SK-N-SH (cell line): ENCODE data around the gene DCLK1. TPM values are rescaled to one million over a fixed set of nuclear protein-coding genes. Genes with fewer than 3 reads are reported as not detected.
A peak's percentile ranks its signal among the peaks of the same experiment; 100 is the strongest.

Experiments used
- CTCF ChIA-PET: fragments of 300-600, 350-600 bp; formaldehyde crosslinking; extraction: SDS; loops from one replicate; lab custom pipeline; 2021; lab: Yijun Ruan, JAX
- POLR2A ChIA-PET: fragments of 350-600 bp; sonication (Branson Sonifier 250); formaldehyde crosslinking; extraction: SDS; loops from one replicate; lab custom pipeline; 2020; ENCODE audit warnings: antibody characterized with exemption, inconsistent platforms; lab: Yijun Ruan, JAX
- DNase-seq: peaks from one replicate; pipeline ENCODE4 v3.0.0; 2012
- H2AFZ ChIP-seq: fragments of 200-600 bp; sonication (generic); 2 replicates; pipeline ENCODE4 v1.8.1; 2016; ENCODE audit warnings: antibody characterized with exemption, mild to moderate bottlenecking, low read depth
- H3F3A ChIP-seq: fragments of 200-600 bp; sonication (generic); replicated peaks from 2 replicates; pipeline ENCODE3; 2016; ENCODE audit warnings: antibody characterized with exemption, mild to moderate bottlenecking; ENCODE audit not compliant: insufficient read depth
- H3K27ac ChIP-seq, 2 experiments: fragments of 200-500 bp in 1 of 2; fragments of 200-600 bp in 1 of 2; sonication (Bioruptor generic) in 1 of 2; sonication (generic), shearing (Covaris generic) in 1 of 2; 2 replicates each; pipeline versions ENCODE4 v1.5.1 to v1.6.1; 2014 to 2016; ENCODE audit warnings: low read depth in 2 of 2, inconsistent platforms in 1 of 2, low read length in 1 of 2, mild to moderate bottlenecking in 1 of 2, mixed read lengths in 1 of 2
- H3K27me3 ChIP-seq: fragments of 200-600 bp; sonication (generic), shearing (Covaris generic); 2 replicates; pipeline ENCODE4 v1.6.1; 2016; ENCODE audit warnings: mixed run types; ENCODE audit not compliant: insufficient read depth
- H3K36me3 ChIP-seq, 2 experiments: fragments of 200-500 bp in 1 of 2; fragments of 200-600 bp in 1 of 2; sonication (Bioruptor generic) in 1 of 2; sonication (generic) in 1 of 2; replicated peaks in 1 of 2; 2 replicates each; pipeline versions ENCODE3 to v1.5.1; 2014 to 2016; ENCODE audit warnings: low read length in 1 of 2, mild to moderate bottlenecking in 1 of 2; ENCODE audit not compliant: insufficient read depth in 2 of 2, control insufficient read depth in 1 of 2
- H3K4me1 ChIP-seq, 2 experiments: fragments of 200-500 bp in 1 of 2; fragments of 200-600 bp in 1 of 2; sonication (Bioruptor generic) in 1 of 2; sonication (generic), shearing (Covaris generic) in 1 of 2; 2 replicates each; pipeline versions ENCODE4 v1.5.1 to v1.6.1; 2014 to 2016; ENCODE audit warnings: low read depth in 1 of 2, low read length in 1 of 2, mixed run types in 1 of 2; ENCODE audit not compliant: insufficient read depth in 2 of 2, control insufficient read depth in 1 of 2
- H3K4me2 ChIP-seq: fragments of 200-600 bp; sonication (generic), shearing (Covaris generic); 2 replicates; pipeline ENCODE4 v1.6.1; 2017; ENCODE audit warnings: mixed run types
- H3K4me3 ChIP-seq, 2 experiments: fragments of 200-500 bp in 1 of 2; fragments of 200-600 bp in 1 of 2; sonication (Bioruptor generic) in 1 of 2; sonication (generic), shearing (Covaris generic) in 1 of 2; 2 replicates each; pipeline versions ENCODE4 v1.5.1 to v1.8.1; 2014 to 2016; ENCODE audit warnings: low read depth in 2 of 2, inconsistent platforms in 1 of 2, low read length in 1 of 2, mild to moderate bottlenecking in 1 of 2, mixed read lengths in 1 of 2, moderate library complexity in 1 of 2
- H3K79me2 ChIP-seq: fragments of 200-600 bp; sonication (generic); 2 replicates; pipeline ENCODE4 v1.8.1; 2017; ENCODE audit warnings: mild to moderate bottlenecking; ENCODE audit not compliant: insufficient read depth
- H3K9ac ChIP-seq: fragments of 200-600 bp; sonication (generic); 2 replicates; pipeline ENCODE4 v1.6.1; 2017; ENCODE audit warnings: mixed run types
- H3K9me2 ChIP-seq: fragments of 200-600 bp; sonication (generic); 2 replicates; pipeline ENCODE4 v1.6.1; 2017; ENCODE audit warnings: mixed run types
- H3K9me3 ChIP-seq: fragments of 200-600 bp; sonication (generic); 2 replicates; pipeline ENCODE4 v1.6.1; 2017; ENCODE audit warnings: mixed run types, mild to moderate bottlenecking, moderate library complexity
- H4K20me1 ChIP-seq: fragments of 200-600 bp; sonication (generic); 2 replicates; pipeline ENCODE4 v1.6.1; 2017; ENCODE audit warnings: mild to moderate bottlenecking, mixed run types; ENCODE audit not compliant: insufficient read depth
- CTCF ChIP-seq: fragments of 200-600 bp; sonication (generic); IDR thresholded peaks from 2 replicates; pipeline ENCODE4 v1.6.1; 2017; ENCODE audit warnings: antibody characterized with exemption, mild to moderate bottlenecking, moderate library complexity
- ELF1 ChIP-seq: IDR thresholded peaks from 2 replicates; pipeline ENCODE4 v1.4.0; 2012
- EP300 ChIP-seq, 2 experiments: IDR thresholded peaks; 2 replicates each; pipeline versions ENCODE4 v1.4.0 to v1.6.1; 2012; ENCODE audit warnings: borderline replicate concordance in 1 of 2, low read depth in 1 of 2, low read length in 1 of 2
- FOXM1 ChIP-seq: IDR thresholded peaks from 2 replicates; pipeline ENCODE4 v1.4.0; 2012; ENCODE audit warnings: low read depth, mild to moderate bottlenecking
- MEF2A ChIP-seq: IDR thresholded peaks from 2 replicates; pipeline ENCODE4 v1.4.0; 2012; ENCODE audit warnings: low read depth, borderline replicate concordance
- NFIC ChIP-seq: IDR thresholded peaks from 2 replicates; pipeline ENCODE4 v1.4.0; 2012; ENCODE audit warnings: borderline replicate concordance
- PBX3 ChIP-seq: IDR thresholded peaks from 2 replicates; pipeline ENCODE4; 2012
- RAD21 ChIP-seq: IDR thresholded peaks from 2 replicates; pipeline ENCODE4 v1.6.1; 2012; ENCODE audit warnings: mild to moderate bottlenecking, low read length
- RFX5 ChIP-seq: IDR thresholded peaks from 2 replicates; pipeline ENCODE4 v1.6.1; 2012; ENCODE audit warnings: mild to moderate bottlenecking, improper control_type of control experiment, low read length
- SMC3 ChIP-seq: IDR thresholded peaks from 2 replicates; pipeline ENCODE4 v1.6.1; 2012; ENCODE audit warnings: low read depth, low read length, improper control_type of control experiment
- TCF12 ChIP-seq: IDR thresholded peaks from 2 replicates; pipeline ENCODE4 v1.4.0; 2012
- TEAD4 ChIP-seq: IDR thresholded peaks from 2 replicates; pipeline ENCODE4 v1.4.0; 2012; ENCODE audit warnings: mild to moderate bottlenecking, borderline replicate concordance; ENCODE audit not compliant: insufficient read depth
- YY1 ChIP-seq: IDR thresholded peaks from 2 replicates; pipeline ENCODE4 v1.4.0; 2012; ENCODE audit warnings: low read depth, mild to moderate bottlenecking
- WGBS: methylation state at CpG from one replicate; pipeline ENCODE4 v1.1.6; 2017; ENCODE audit warnings: low lambda C conversion rate; 5-methylcytosine and 5-hydroxymethylcytosine counted together
- polyA plus RNA-seq, 3 experiments: library from polyadenylated mRNA; depleted of rRNA; stranded (reverse); fragments of >200 nt; gene quantifications; 2 replicates each; pipeline ENCODE4 v1.2.3, GENCODE V29; 2012
- TF ChIP-seq, protein P1 (sequence below): IDR thresholded peaks from 2 replicates; pipeline ENCODE4 v1.4.0; 2012; ENCODE audit warnings: low read depth, borderline replicate concordance
- TF ChIP-seq, protein P2 (sequence below): IDR thresholded peaks from 2 replicates; pipeline ENCODE4 v1.6.1; 2012; ENCODE audit warnings: mild to moderate bottlenecking, low read depth, low read length, moderate library complexity

DCLK1 gene
- polyA plus RNA-seq, 1 of the 3 experiments (the other 2 are of a cell fraction): 1.1 TPM

- H3K79me2 ChIP-seq: no peaks in the 10 kb centered on the region
- ChIA-PET CTCF (interaction anchor here (0.8 kb wide), 1 partner anchor 10 kb away, joined by 3 read pairs; no protein-coding TSS in a partner anchor), POLR2A (no interaction called here)
- peaks cover 5 to 15% of the 10 kb centered on the region in 2 experiments; a peak in 3 of 4 replicates for H3K4me1 ChIP-seq
- H3K9me2 ChIP-seq: no peaks in the 10 kb centered on the region
- 80% methylated on average over 6 of the region's 6 CpGs for WGBS
- no peaks in the 10 kb centered on the region for H3K9me3 ChIP-seq
- no peaks in the 10 kb centered on the region for H4K20me1 ChIP-seq
- TF ChIP-seq EP300 (IDR thresholded peaks at IDR 0.05; ENCODE audit: borderline replicate concordance in 1 of 2, low read depth in 1 of 2, low read length in 1 of 2): peak in 1 of 2 experiments; percentile 47; a peak in 1 of 4 replicates
- no peak for TF ChIP-seq TCF12
- TF ChIP-seq, protein P1, sequence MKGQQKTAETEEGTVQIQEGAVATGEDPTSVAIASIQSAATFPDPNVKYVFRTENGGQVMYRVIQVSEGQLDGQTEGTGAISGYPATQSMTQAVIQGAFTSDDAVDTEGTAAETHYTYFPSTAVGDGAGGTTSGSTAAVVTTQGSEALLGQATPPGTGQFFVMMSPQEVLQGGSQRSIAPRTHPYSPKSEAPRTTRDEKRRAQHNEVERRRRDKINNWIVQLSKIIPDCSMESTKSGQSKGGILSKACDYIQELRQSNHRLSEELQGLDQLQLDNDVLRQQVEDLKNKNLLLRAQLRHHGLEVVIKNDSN: no peak
- H3F3A ChIP-seq: peaks cover 13% of the 10 kb centered on the region
- no peak overlapping the region for H2AFZ ChIP-seq
- peak overlapping the region in 1 of 2 experiments; percentile 68; a peak in 3 of 4 replicates for H3K27ac ChIP-seq
- no peak for DNase-seq
- no peaks in the 10 kb centered on the region for H3K27me3 ChIP-seq
- H3K9ac ChIP-seq: no peak overlapping the region
- H3K4me3 ChIP-seq: no peak overlapping the region
- H3K4me2 ChIP-seq: no peak overlapping the region
- no peaks in the 10 kb centered on the region for H3K36me3 ChIP-seq
Measured at GRCh38 chr13:35964011-35964862, 166.9 kb downstream of the DCLK1 start.

DNA sequence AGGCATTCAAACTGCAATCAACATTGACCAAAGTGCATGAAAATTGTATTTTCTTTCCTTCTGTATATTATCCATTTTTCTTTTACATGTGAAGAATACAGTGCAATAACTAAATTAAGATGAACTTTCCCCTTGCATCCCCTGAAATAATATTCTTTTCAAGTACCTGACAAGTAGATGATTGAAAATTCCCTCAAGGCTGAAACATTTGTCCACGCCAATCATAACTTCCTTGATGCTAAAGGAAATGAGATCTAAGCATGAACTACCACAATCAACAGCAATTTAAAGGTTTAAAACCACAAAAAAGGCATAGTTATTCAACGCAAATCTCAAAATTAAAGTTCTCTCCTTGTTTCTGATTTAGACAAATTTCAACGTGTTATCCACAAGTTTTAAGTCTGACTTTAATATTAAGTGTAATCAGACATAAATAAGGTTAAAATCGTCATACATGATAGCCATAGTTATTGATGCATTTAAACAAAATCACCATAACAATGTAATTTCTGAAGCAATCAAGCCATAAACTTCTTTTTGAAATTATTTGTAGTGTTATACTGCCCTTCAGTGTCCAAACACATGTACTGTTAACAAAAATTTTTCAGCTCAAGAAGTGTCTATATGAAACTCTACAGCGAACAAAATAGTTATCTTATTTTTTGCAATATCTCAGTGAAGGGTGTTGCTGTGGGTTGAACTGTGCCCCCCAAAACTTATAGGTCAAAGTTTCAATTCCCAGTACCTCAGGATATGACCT lies 169.5 kb downstream of the DCLK1 start:
- Histone ChIP-seq H3K4me3 (no peak overlapping the region), H3F3A (peaks cover 13% of the 10 kb centered on the region), H3K4me2 (no peak overlapping the region), H3K27me3 (no peaks in the 10 kb centered on the region), H2AFZ (no peak overlapping the region), H3K79me2 (no peaks in the 10 kb centered on the region), H3K9me2 (no peaks in the 10 kb centered on the region), H3K4me1 (peaks cover 5 to 15% of the 10 kb centered on the region in 2 experiments; a peak in 3 of 4 replicates), H3K36me3 (no peaks in the 10 kb centered on the region), H3K27ac (peak overlapping the region in 1 of 2 experiments; percentile 78; a peak in 2 of 4 replicates), H3K9me3 (no peaks in the 10 kb centered on the region), H4K20me1 (no peaks in the 10 kb centered on the region), H3K9ac (no peak overlapping the region)
- ChIA-PET POLR2A (no interaction called here), CTCF (interaction anchor here (0.5 to 2.5 kb wide), 7 partner anchors 8 to 822 kb away, joined by 3 to 8 read pairs (median 3); no protein-coding TSS in a partner anchor)
- TF ChIP-seq, protein P1: no peak
- TF ChIP-seq TEAD4 (no peak), FOXM1 (no peak), SMC3 (no peak), ELF1 (no peak), RFX5 (no peak), PBX3 (no peak), MEF2A (no peak), RAD21 (peak; percentile 61), CTCF (peak; percentile 62), YY1 (no peak), NFIC (no peak)
- TF ChIP-seq, protein P2, sequence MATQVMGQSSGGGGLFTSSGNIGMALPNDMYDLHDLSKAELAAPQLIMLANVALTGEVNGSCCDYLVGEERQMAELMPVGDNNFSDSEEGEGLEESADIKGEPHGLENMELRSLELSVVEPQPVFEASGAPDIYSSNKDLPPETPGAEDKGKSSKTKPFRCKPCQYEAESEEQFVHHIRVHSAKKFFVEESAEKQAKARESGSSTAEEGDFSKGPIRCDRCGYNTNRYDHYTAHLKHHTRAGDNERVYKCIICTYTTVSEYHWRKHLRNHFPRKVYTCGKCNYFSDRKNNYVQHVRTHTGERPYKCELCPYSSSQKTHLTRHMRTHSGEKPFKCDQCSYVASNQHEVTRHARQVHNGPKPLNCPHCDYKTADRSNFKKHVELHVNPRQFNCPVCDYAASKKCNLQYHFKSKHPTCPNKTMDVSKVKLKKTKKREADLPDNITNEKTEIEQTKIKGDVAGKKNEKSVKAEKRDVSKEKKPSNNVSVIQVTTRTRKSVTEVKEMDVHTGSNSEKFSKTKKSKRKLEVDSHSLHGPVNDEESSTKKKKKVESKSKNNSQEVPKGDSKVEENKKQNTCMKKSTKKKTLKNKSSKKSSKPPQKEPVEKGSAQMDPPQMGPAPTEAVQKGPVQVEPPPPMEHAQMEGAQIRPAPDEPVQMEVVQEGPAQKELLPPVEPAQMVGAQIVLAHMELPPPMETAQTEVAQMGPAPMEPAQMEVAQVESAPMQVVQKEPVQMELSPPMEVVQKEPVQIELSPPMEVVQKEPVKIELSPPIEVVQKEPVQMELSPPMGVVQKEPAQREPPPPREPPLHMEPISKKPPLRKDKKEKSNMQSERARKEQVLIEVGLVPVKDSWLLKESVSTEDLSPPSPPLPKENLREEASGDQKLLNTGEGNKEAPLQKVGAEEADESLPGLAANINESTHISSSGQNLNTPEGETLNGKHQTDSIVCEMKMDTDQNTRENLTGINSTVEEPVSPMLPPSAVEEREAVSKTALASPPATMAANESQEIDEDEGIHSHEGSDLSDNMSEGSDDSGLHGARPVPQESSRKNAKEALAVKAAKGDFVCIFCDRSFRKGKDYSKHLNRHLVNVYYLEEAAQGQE: no peak
- 76% methylated on average over 5 of the region's 5 CpGs for WGBS
- DNase-seq: no peak
